ENCODE data around the gene LLPH. TPM values are rescaled to one million over a fixed set of nuclear protein-coding genes. Genes with fewer than 3 reads are reported as not detected.

LLPH gene
- total RNA-seq, 1 experiment from 2014 or later, result 33.4 TPM

- H2BK12ac ChIP-seq (ENCODE audit: insufficient read length, low read depth, low read length), result no peak overlapping the region
Observed at GRCh38 chr12:66082744-66083143, 47.8 kb downstream of the LLPH start.

More at GRCh38 chr12:66082744-66083143, 47.8 kb downstream of the LLPH start:
- Histone ChIP-seq H3K23me2 (ENCODE audit: insufficient read length, low read depth, low read length, poor library complexity, severe bottlenecking) (no peaks in the 10 kb centered on the region), H3K14ac (ENCODE audit: insufficient read depth, low read length) (no peak overlapping the region), H3K23ac (ENCODE audit: insufficient read length, low read depth, low read length) (no peak overlapping the region), H2AK5ac (ENCODE audit: insufficient read length, low read length) (no peak overlapping the region), H2AFZ (ENCODE audit: low read length) (no peak overlapping the region), H3K18ac (ENCODE audit: insufficient read length, low read depth, low read length) (no peak overlapping the region), H4K91ac (ENCODE audit: insufficient read length, low read depth, low read length) (no peak overlapping the region), H3K79me2 (ENCODE audit: insufficient read depth, low read length) (no peaks in the 10 kb centered on the region), H4K20me1 (ENCODE audit: control insufficient read depth, insufficient read depth, insufficient read length) (no peaks in the 10 kb centered on the region), H3K9me3 (ENCODE audit: control insufficient read depth, low read depth, low read length) (no peaks in the 10 kb centered on the region), H2BK5ac (ENCODE audit: insufficient read length, low read length) (no peak overlapping the region), H3K4me1 (ENCODE audit: insufficient read depth, low read length) (no peaks in the 10 kb centered on the region), H3K9ac (ENCODE audit: extremely low read depth, insufficient read length, low read length) (no peak overlapping the region), H2BK120ac (ENCODE audit: low read depth, low read length, poor library complexity, severe bottlenecking) (no peak overlapping the region), H3T11ph (ENCODE audit: low read length) (no peak overlapping the region), H3K4me2 (ENCODE audit: insufficient read depth, insufficient read length, low read length) (no peak overlapping the region), H2BK15ac (ENCODE audit: low read depth, low read length) (no peak overlapping the region), H3K27ac (ENCODE audit: insufficient read length, low read depth, low read length) (no peak overlapping the region), H3K4ac (ENCODE audit: low read depth, low read length) (no peak overlapping the region), H3K56ac (ENCODE audit: insufficient read length, low read depth, low read length) (no peak overlapping the region), H3K79me1 (ENCODE audit: insufficient read depth, low read depth, low read length, poor library complexity, severe bottlenecking) (no peaks in the 10 kb centered on the region), H4K5ac (ENCODE audit: insufficient read length, low read depth, low read length) (no peak overlapping the region), H4K8ac (replicated peaks; ENCODE audit: insufficient read length, low read depth, low read length) (no peak overlapping the region), H2BK20ac (ENCODE audit: low read depth, low read length, poor library complexity, severe bottlenecking) (no peak overlapping the region), H3K27me3 (ENCODE audit: insufficient read depth, low read length) (no peaks in the 10 kb centered on the region)
- Mint-ChIP-seq H3K9me3 (no peaks in the 10 kb centered on the region), H3K36me3 (ENCODE audit: insufficient read depth in 1 of 3, low read depth in 3 of 3) (no peaks in the 10 kb centered on the region), H3K27me3 (ENCODE audit: low read depth) (no peaks in the 10 kb centered on the region), H3K27ac (no peak overlapping the region), H3K4me3 (no peak overlapping the region), H3K4me1 (no peaks in the 10 kb centered on the region)
- no peak for TF ChIP-seq CTCF (conservative IDR thresholded peaks at IDR 0.05)
- no CpG with 5 or more reads among the region's 1 CpG for WGBS (ENCODE audit: extremely low coverage, insufficient read length, low lambda C conversion rate)
- no peak for DNase-seq
